Activated CD8-positive, alpha-beta T cell treated with anti-CD3 and anti-CD28 coated beads for 36 hours (primary cell): Measurements from ENCODE around the gene SCYGR1. TPM values are rescaled to one million over a fixed set of nuclear protein-coding genes. Genes with fewer than 3 reads are reported as not detected.

ENCODE experiments used
- ATAC-seq: fragments of 200-7000 bp; cut with Tn5 transposase; one replicate; pipeline ENCODE4 v1.10.0; 2021; ENCODE audit warnings: mild to moderate bottlenecking, moderate library complexity
- CTCF ChIA-PET: fragments of 350-600 bp; sonication (Branson Sonifier 250); formaldehyde crosslinking; loops from one replicate; lab custom pipeline; 2021; ENCODE audit warnings: antibody characterized with exemption; lab: Charles Lee
- POLR2A ChIA-PET: fragments of 350-600 bp; sonication (Branson Sonifier 250); formaldehyde crosslinking; loops from one replicate; lab custom pipeline; 2021; ENCODE audit warnings: antibody characterized with exemption; lab: Charles Lee
- DNase-seq: peaks from one replicate; pipeline ENCODE4 v3.0.0-alpha.2; 2020
- H3K27ac Mint-ChIP-seq: one replicate; pipeline ENCODE4 v1.8.0; 2021; ENCODE audit warnings: mild to moderate bottlenecking, mixed read lengths
- H3K27me3 Mint-ChIP-seq: one replicate; pipeline ENCODE4 v1.8.0; 2021; ENCODE audit warnings: mixed read lengths
- H3K36me3 Mint-ChIP-seq: one replicate; pipeline ENCODE4 v1.8.0; 2021; ENCODE audit warnings: low read depth, mixed read lengths
- H3K4me1 Mint-ChIP-seq: one replicate; pipeline ENCODE4 v1.8.0; 2021; ENCODE audit warnings: low read depth, mixed read lengths
- H3K4me3 Mint-ChIP-seq: one replicate; pipeline ENCODE4 v1.8.0; 2021; ENCODE audit warnings: mild to moderate bottlenecking, moderate library complexity, mixed read lengths
- H3K9me3 Mint-ChIP-seq: one replicate; pipeline ENCODE4 v1.8.0; 2021; ENCODE audit warnings: mixed read lengths
- CTCF ChIP-seq: fragments of 200-600 bp; IDR thresholded peaks from one replicate; pipeline ENCODE4 v1.8.0; 2022; ENCODE audit warnings: antibody characterized with exemption, mild to moderate bottlenecking
- intact Hi-C: fragments of 100-400 bp; cut with micrococcal nuclease; formaldehyde crosslinking; loops from one replicate; pipeline ENCODE4 v1.10.0; 2022
- total RNA-seq, 2 experiments: library from RNA; stranded (reverse); gene quantifications; one replicate each; pipeline ENCODE4 v1.2.3, GENCODE V29; 2021

Gene SCYGR1
- total RNA-seq, 2 experiments from 2014 or later = not detected

GRCh38 chr2:227360351-227360750, 27.4 kb downstream of the SCYGR1 start:
- Mint-ChIP-seq H3K4me1 (no peaks in the 10 kb centered on the region), H3K27ac (no peak overlapping the region), H3K9me3 (no peaks in the 10 kb centered on the region), H3K36me3 (peaks cover 7% of the 10 kb centered on the region), H3K4me3 (no peak overlapping the region), H3K27me3 (no peaks in the 10 kb centered on the region)
- intact Hi-C loops = no loop called here
- ChIA-PET CTCF (no interaction called here), POLR2A (no interaction called here)
- ATAC-seq = no peak
- DNase-seq = no peak
- no peak for TF ChIP-seq CTCF

- intact Hi-C loops = no loop called here
- peaks cover 11% of the 10 kb centered on the region for H3K36me3 Mint-ChIP-seq
- H3K9me3 Mint-ChIP-seq = no peaks in the 10 kb centered on the region
- no peaks in the 10 kb centered on the region for H3K27me3 Mint-ChIP-seq
- TF ChIP-seq CTCF = no peak
- ChIA-PET CTCF (interaction anchor here (0.7 to 1.4 kb wide), 4 partner anchors 10 to 194 kb away, joined by 3 to 4 read pairs (median 3); no protein-coding TSS in a partner anchor), POLR2A (interaction anchor here (1.0 kb wide), 1 partner anchor 9 kb away, joined by 3 read pairs; no protein-coding TSS in a partner anchor)
- peak overlapping the region; percentile 74 for H3K27ac Mint-ChIP-seq
- peaks cover 16% of the 10 kb centered on the region for H3K4me1 Mint-ChIP-seq
- no peak for DNase-seq
- no peak overlapping the region for H3K4me3 Mint-ChIP-seq
- no peak for ATAC-seq
These were observed 36.1 kb downstream of the SCYGR1 start for GRCh38 chr2:227351639-227352038.

GRCh38 chr2:227349989-227350612, 37.6 kb downstream of the SCYGR1 start:
- ChIA-PET CTCF (interaction anchor here (1.0 to 1.2 kb wide), 2 partner anchors 56 to 195 kb away, joined by 3 read pairs; no protein-coding TSS in a partner anchor), POLR2A (interaction anchor here (1.2 kb wide), 1 partner anchor 11 kb away, joined by 3 read pairs; no protein-coding TSS in a partner anchor)
- no peak for TF ChIP-seq CTCF
- H3K4me1 Mint-ChIP-seq = peaks cover 16% of the 10 kb centered on the region
- no peaks in the 10 kb centered on the region for H3K27me3 Mint-ChIP-seq
- peaks cover 10% of the 10 kb centered on the region for H3K36me3 Mint-ChIP-seq
- H3K9me3 Mint-ChIP-seq = no peaks in the 10 kb centered on the region
- no peak overlapping the region for H3K27ac Mint-ChIP-seq
- no peak for DNase-seq
- intact Hi-C loops = no loop called here
- no peak for ATAC-seq
- no peak overlapping the region for H3K4me3 Mint-ChIP-seq

GRCh38 chr2:227348324-227348723, 39.4 kb downstream of the SCYGR1 start:
- no peak overlapping the region for H3K27ac Mint-ChIP-seq
- DNase-seq = no peak
- CTCF ChIA-PET = interaction anchor here (0.8 to 1.8 kb wide), 9 partner anchors 8 to 418 kb away, joined by 3 to 7 read pairs (median 4); no protein-coding TSS in a partner anchor
- H3K27me3 Mint-ChIP-seq = no peaks in the 10 kb centered on the region
- H3K9me3 Mint-ChIP-seq = no peaks in the 10 kb centered on the region
- no peak for ATAC-seq
- H3K4me1 Mint-ChIP-seq = peaks cover 16% of the 10 kb centered on the region
- peaks cover 10% of the 10 kb centered on the region for H3K36me3 Mint-ChIP-seq
- no peak overlapping the region for H3K4me3 Mint-ChIP-seq
- TF ChIP-seq CTCF = no peak
- intact Hi-C loops = no loop called here
- POLR2A ChIA-PET = interaction anchor here (1.0 to 1.5 kb wide), 2 partner anchors 14 to 123 kb away, joined by 3 read pairs; no protein-coding TSS in a partner anchor

GRCh38 chr2:227347117-227347516, 40.6 kb downstream of the SCYGR1 start:
- peaks cover 16% of the 10 kb centered on the region for H3K4me1 Mint-ChIP-seq
- POLR2A ChIA-PET = no interaction called here
- intact Hi-C loops = no loop called here
- DNase-seq (no peak), ATAC-seq (no peak)
- H3K4me3 Mint-ChIP-seq = no peak overlapping the region
- no peaks in the 10 kb centered on the region for H3K27me3 Mint-ChIP-seq
- no peaks in the 10 kb centered on the region for H3K9me3 Mint-ChIP-seq
- H3K27ac Mint-ChIP-seq = no peak overlapping the region
- no peak for TF ChIP-seq CTCF
- H3K36me3 Mint-ChIP-seq = peaks cover 16% of the 10 kb centered on the region
- CTCF ChIA-PET = interaction anchor here (1.2 to 1.7 kb wide), 2 partner anchors 9 to 11 kb away, joined by 5 read pairs; no protein-coding TSS in a partner anchor
